Embryonic facial prominence (tissue), 1 donor: ENCODE results near the gene MGMT.
A peak's percentile ranks its signal among the peaks of the same experiment; 100 is the strongest.

Source experiments
- DNase-seq: peaks from one replicate; pipeline ENCODE4 v3.0.0-alpha.2; 2016; ENCODE audit errors: extremely low spot score

The MGMT gene

DNA sequence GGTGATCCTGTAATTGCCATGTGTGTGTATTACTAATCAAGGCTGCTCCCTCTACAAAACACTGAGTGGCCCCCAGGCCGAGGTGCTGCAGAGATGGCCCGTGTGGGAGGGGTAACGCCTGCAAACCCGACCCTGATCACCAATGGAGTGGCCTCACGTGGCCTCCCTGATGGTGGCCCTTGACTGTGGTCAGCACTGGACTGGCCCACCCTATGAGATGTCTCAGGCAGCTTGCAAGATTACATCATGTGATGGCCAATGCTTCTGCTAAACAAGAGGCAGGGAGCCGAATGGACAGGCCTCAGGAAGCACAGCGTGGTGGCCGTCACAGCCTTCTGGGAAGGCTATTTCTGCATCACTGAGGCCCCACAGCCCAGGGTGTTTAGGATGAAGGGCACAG is 186.4 kb downstream of the MGMT start:
- DNase-seq = no peak

GRCh38 chr10:129653861-129654260 is 186.8 kb downstream of the MGMT start:
- no peak for DNase-seq

- no peak for DNase-seq
These were observed 187.4 kb downstream of the MGMT start for GRCh38 chr10:129654461-129654860.

- no peak for DNase-seq
These were observed 188.1 kb downstream of the MGMT start for GRCh38 chr10:129655007-129655678.

DNA sequence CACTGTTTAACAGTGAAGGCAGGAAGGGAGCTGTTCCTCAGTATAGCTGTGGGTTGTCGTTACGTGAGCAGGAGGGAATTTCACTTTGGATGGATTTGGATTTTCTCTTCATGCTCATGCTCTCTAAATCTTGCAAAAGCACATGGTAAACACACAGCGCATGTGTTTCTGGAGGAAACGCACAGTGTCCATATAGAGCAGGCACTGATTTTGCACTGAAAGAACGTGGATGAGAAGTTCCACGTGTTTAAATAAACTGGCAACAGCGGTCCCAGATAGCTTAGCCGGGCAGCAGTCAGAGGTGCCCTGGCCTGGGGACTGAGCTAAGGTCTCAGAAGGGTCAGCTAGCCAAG is 188.6 kb downstream of the MGMT start:
- peak; percentile 15 for DNase-seq

- no peak for DNase-seq
These were observed 189.6 kb downstream of the MGMT start for GRCh38 chr10:129656642-129657041.

- no peak for DNase-seq
These were observed 190.4 kb downstream of the MGMT start for GRCh38 chr10:129657297-129658017.

DNA sequence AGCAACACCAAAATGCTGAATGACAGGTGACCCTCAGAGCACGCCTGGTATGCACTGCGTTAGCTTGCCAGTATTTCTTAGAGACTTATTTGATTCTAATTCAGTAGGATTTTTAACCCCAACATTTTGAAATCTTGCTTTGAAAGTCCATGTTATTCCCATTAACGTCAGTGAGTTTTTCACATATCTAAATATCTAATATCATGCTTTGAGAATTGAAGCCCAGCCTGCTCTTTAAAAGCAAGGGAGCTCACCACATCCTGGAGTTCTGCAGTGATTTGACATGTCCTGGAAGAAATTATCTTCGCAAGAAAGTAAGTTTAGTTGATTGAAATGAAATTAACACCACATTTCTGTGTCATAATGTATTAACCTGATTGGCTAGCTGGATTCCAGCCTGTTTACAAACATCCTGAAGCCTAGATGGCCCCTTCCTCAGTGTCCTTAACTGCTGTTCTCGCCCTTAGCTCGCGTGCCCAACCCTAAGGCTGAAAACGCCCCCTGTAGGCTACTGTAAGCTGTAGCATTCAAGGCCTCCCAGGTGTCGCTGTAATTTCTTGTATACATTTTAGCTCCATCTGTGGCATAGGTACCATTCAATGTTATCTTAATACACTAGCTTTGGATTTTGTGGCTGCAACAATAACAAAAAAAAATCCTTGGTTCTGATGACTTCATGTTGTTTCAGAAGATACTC is 191.5 kb downstream of the MGMT start:
- peak; percentile 58 for DNase-seq

DNA sequence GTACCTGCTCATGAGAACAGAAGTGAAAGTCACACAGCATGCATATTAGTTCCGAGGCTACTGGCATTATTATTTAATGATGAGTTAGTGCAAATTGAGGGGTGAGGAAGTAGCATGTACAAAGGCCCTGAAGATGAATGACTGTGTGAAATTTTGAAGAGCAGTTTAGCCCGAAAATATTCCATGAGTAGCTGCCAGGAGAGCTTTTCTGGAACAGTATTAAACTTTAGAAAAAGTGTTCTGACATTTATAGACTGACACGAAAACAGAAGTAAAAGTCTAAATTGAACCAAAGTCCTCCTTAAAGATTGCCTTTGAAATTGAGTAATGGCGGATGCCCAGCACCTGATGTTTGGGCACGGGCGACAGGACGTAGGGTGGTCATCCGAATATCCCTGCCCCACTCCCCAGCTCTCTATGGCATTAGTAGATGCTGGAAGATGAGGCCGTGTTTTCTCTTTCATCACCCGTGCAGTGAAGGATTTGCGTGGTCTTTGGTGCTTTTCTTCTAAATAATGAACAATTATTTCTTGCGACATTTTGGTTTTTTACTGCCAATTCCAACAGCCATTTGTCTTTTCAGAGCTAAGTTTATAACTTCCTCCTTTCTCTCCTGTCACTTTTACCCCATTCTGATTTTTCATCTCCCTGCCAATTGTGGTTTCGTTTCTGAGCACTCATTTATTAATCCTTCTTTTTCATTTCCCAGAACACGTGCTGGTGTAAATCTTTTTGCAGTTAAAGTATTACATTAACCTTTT is 192.6 kb downstream of the MGMT start:
- DNase-seq = no peak

DNA sequence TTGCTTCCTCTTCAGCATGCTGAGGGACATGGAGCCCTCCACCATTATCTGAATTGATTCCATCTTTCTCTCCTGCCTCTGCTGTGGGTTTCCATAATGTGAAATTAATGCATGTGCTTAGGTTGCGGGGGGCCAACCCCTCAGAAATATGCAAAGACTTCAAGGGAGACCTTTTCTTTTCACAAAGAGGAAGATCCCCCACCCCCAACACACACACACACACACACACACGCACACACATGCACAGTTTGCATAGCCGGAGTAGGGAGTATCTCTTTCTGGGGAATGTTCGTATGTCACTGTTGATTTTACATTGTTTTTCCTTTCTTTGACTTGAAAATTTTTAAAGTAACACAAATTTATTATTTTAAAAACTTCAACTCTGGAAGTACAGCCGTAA is 193.5 kb downstream of the MGMT start:
- no peak for DNase-seq

GRCh38 chr10:129662426-129662825 is 195.4 kb downstream of the MGMT start:
- DNase-seq = no peak

- no peak for DNase-seq
These were observed 203.1 kb downstream of the MGMT start for GRCh38 chr10:129670124-129670523.

- no peak for DNase-seq
These were observed 206.3 kb downstream of the MGMT start for GRCh38 chr10:129673292-129673691.

GRCh38 chr10:129675027-129675769 is 208.2 kb downstream of the MGMT start:
- DNase-seq = no peak

DNA sequence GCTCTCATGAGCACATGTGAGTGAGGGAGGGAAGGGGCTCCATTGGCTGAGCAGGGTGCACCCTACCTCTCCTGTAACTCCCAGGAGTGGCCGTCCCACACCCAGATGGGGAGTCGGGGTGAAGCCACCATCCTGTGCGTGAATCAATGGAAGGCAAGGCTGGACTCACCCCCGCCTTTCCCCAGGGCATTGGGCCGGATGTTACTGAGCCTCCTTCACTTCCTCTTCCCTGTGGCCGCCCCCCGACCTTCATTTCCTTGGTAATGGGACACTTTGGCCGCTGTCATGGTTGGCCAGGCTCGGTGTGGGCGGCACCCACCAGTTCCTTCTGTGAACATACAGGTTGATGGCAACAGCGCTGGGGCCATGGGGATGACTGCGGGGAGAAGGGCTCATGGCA is 209.0 kb downstream of the MGMT start:
- DNase-seq = no peak

DNA sequence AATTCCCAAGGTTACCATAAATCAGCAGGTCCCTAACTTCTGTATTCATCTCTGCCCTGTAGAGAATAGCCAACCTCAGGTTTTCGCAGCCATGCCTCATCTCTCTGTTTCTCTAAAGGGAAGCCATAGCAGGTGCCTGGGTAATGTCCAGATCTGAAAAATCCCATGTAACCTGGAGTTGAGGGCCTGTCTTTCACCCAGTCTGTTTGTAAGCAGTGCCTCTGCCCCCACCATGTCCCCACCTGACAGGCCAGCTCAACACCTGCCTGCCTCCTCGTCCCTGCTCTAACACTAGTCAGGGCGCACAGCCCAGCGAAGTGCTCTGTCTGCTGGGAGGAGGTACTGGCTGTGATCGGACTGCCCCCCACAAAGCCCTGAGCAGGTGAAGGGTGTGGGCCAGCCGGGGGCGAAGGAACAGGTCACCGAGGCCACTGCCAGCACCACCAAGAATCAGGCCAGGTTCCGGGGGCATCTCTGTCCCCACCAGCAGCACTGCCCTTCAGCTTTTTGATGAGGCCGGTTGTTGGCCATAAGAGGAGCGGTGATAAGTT is 210.4 kb downstream of the MGMT start:
- DNase-seq = no peak

- DNase-seq = no peak
These were observed 211.1 kb downstream of the MGMT start for GRCh38 chr10:129678186-129678585.

- DNase-seq = no peak
These were observed 212.2 kb downstream of the MGMT start for GRCh38 chr10:129679207-129679606.

- no peak for DNase-seq
These were observed 213.8 kb downstream of the MGMT start for GRCh38 chr10:129680661-129681344.

- no peak for DNase-seq
These were observed 214.8 kb downstream of the MGMT start for GRCh38 chr10:129681856-129682255.

- DNase-seq = no peak
These were observed 216.5 kb downstream of the MGMT start for GRCh38 chr10:129683519-129683918.
